ENCODE data around the gene ITGA11.

The ITGA11 gene

DNA sequence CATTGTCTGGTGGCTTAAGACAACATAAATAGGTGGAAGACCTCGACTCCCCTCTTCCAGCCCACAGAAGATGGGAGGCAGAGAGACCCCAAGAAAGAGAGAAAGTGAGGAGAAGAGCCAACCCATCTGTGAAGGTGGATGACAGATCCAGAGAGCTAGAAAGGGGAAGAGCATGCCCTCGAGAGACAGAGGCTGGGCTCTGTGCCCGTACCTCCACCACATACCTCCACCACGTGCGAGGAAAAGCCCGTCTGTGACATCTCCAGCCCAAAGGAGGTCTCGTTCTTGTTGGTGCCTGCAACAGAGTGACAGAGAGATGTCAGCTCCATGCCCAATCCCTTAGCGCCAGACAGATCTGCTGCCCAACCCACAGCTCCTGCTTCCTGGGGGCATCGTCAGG lies 83.4 kb downstream of the ITGA11 start:
- DNase-seq = no peak

DNA sequence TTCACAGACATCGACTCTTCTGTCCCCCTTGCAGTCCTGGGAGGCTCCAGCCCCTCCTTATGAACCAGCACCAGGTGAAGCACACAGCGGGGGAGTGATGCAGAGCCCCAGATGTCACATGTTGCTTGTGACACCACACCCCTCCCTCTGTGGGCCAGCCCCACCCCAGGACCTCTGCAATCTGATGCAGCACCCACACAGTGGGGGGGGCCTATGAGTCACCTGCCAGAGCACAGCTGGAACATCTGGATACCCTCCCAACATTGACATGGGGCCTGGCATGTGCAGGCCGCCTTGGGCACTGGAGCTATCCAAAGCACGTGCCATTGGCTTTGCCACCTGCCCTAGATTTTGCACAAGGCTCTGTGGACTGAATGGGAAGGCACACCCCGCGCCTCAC lies 83.9 kb downstream of the ITGA11 start:
- no peak for DNase-seq

DNA sequence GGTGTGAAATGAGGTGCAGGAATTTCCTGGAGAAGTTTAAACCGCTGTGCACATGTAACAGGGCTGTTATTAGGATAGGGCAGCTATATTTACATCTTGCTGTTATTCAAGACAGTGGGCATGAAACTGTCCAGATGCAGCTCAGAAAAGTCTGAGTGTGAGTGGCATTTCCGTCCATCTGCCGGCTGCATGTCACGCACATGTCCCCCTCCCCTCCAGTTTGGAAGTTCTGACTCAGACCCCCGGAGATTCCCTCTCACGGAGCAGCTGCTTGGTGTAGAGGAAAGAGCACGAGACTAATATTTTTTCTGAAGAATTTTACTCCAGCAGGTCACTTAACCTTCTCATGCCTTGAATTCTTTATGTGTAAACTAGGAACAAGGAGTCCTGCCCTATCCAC lies 84.6 kb downstream of the ITGA11 start:
- no peak for DNase-seq

DNA sequence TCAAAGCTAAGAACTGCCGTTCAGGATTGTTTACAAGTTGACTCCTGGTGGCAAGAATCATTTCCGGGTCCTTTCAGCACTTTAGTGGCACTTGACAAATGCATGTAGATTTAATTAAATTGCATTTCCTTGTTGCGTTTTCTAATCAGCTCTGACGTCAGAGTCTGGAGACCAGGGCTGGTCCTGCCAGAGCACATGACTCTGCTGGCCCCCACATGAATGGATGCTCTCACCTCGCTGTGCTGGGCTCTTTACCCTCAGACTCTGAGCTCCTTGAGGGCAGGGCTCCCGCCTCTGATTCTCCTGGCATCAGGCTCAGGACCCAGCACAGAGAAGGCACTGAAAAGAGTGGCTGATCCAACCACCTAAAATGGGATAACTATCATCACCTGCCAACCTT lies 85.0 kb downstream of the ITGA11 start:
- no peak for DNase-seq

DNA sequence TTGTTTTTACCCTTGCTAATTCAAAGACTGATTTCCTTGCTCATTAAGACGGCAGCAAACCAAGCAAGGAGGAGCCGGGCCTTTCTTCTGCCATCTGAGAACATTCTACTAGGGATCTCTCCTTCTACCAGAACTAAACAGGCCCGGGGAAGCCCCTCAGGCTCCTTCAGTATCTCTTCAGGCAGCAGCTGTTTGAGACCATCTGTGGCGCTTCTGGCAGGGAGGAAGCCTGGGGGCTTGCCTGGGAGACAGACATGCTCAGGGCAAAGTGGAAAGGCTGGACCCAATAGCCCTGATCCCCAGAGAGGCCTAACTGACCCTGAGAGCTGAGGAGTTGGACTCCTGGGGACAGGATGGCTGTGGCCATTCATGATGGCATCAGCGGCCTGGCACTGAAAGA lies 86.5 kb downstream of the ITGA11 start:
- no peak for DNase-seq

DNA sequence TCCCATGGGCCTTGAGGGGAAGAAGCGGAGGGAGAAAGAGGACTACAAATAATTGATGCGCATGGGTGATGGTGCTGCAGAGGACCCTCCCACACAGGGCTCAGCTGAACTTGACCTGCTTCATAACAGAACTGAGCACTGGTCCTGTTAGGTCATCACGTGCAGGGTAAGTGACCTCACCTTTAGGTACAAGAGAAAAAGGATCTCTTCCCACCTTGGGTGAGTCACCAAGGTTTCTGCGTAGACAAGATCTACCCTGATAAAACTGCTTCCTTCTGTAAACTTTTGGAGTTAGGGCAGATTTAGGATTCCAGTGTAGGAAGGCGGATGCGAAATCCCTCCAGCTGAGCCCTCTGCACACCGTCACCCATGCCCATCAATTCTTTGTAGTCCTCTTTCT lies 87.4 kb downstream of the ITGA11 start:
- DNase-seq = no peak

DNA sequence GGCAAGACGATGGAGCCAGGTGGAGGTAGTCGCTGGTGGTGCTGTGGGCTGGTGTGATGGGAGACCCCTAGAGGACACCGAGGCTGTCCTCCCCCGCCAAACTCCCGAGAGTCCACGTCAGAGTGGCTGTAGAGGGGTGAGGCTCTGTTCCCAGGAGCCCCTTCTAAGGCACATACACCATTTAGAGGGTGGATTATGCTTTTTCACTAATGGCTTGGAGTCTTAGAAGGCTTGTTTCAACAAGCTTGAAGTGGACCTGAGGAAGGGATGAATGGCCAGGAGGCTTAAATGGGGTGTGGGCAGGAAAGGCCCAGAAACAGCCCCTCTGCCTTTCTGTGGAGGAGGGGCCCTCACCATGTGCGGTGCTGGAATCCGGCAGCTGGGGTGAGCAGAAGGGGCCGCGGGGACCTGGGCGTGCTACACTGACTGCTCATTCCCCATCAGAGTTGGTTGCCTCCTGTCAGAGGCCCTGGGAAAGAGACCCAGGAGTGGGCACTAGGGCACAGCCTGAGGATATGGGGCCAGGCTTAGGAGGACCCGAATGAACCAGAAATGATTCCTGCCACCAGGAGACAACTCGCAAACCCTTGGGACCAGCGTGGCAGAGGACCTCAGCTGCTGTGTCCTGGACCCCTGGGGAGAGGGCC lies 88.3 kb downstream of the ITGA11 start:
- no peak for DNase-seq

DNA sequence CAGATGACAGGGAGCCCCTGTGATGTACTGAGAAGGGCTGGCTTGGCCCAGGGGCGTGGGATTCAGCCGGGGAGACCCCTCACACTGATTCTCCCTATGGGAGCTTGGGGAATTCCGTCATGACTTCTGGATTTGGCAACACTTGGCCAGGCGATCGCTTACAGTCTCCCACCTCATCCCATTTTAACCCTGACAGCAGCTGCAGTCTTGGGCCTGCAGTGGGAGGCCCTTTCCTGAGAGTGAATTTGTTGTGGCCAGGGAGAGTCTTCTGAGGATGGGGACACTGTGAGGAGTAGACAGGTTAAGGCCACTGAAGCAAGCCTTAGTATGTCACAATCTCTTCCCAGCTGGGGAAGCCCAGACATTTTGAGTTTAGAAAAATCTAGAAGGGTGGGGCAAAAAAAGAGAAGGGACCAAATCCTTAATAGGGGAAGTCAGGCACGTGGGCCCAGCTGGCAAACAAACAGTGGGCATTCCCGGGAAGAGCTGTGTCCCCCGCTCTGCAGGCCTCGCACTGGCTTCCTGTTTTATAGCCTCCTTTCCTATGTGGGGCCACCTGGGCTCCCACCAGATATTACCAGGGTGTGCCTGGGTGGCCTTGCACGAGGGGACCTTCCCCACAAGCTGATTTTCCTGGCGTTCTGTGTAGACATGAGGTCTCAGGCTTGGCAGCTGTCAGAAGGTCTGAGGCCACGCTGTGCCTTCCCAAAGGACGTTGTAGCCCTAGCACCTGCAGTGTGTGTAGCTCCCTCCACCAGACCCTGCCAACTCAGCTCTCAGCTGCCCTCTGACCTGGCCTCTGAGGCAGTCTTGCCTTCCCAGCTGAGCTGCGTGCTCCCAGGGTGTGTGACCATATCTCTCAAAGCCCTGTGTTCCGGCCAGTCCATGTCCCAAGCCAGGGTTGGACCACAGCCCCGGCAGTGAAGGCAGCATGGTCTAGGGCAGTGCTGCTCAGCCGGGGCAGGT lies 89.9 kb downstream of the ITGA11 start:
- DNase-seq = no peak

DNA sequence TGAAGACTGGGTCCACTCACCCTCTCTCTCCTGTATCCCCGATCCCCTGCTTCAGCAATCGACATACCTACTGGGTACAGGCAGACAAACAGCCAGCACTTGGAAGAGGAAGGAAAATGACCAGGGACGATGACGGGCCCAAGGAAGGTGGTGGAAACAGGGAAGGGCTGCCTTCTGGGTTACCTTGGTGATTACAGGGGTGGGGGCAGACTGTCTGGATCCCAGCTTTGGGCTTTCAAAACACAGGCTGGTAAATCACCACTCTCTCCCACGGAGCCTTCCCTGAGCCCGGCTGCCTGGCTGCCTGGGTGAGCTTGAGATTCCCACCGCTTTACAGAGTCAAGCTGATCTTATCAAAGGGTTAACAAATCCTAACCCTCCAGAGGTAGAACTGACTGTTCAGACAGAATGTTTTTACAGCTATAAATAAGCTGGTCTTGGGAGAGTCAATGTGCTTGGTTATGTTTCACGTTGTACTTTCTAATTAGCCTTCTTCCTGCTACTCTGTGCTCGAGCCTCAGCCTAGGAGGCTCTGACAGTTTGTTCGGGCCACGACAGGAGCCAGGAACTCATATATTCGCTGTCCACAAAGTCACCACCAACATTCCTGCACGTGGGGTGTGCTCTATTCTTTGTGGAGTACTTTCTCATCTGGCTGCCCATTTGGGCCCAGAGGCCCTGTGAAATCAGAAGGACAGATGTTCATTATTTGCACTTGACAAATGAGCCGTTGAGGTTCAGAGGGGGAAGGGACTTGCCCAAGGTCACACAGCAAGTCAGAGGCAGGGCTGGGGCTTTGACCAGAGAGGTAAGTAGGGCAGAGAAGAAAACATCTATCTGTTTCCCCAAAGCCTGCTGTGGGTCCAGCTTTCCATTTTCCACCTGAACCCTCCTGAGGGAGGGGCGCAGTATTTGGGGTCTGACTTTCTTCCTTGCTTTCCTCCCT lies 91.0 kb downstream of the ITGA11 start:
- DNase-seq = no peak

DNA sequence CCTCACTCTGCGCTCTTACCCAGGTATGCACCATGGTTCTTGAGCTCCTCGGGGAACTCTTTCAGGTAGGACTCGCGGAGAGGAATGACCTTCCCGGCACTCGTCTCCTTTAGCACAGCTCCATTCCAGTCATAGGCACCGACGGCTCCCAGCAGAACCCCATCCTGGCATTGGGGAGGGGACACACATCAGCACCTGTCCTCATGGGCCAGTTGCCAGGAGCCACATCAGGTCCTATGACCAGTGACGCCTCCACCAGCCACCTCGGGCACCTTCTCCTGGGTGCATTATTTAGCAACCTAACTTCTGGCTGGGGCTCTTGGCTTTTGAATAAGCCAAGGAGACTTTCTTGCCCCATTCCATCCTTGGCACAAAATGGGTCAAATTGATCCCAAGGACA lies 92.5 kb downstream of the ITGA11 start:
- DNase-seq = no peak

DNA sequence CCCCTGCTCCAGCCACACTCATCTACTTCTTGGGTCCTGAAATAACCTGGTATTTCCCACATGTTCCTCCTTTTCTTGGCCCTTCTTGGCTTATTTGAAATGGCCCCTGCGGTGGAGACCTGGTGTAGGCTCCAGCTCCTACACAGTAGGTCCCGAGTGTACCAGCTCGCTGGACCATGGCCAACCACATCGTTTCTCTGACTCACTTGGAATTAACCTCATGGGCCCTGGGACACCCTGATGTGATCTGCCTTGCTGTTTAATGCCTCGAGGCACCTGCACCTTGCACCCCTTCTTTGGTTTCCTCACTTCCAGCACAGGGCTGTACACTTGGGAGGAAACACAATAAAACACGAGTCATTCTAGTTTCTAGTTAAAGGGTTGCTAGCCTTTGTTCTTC lies 94.1 kb downstream of the ITGA11 start:
- no peak for DNase-seq

DNA sequence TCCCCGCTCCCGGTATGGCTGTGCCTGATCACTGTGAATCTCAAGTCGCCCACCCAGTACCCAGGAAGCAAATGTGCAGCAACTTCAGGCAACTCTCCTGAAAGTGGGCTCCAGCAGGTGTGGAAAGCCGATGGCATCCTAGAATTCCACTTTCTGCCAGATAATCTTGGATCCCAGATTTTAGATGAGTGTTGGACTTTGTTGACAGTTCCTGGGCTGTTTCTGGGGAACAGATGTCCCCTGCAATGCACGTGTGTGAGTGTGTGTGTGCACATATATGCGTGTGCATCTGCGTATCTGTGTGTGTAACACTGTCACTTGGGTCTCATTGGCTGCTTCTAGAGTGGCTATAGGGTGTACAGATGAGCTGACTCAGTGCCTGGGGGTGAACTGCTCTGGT lies 95.4 kb downstream of the ITGA11 start:
- DNase-seq = no peak

DNA sequence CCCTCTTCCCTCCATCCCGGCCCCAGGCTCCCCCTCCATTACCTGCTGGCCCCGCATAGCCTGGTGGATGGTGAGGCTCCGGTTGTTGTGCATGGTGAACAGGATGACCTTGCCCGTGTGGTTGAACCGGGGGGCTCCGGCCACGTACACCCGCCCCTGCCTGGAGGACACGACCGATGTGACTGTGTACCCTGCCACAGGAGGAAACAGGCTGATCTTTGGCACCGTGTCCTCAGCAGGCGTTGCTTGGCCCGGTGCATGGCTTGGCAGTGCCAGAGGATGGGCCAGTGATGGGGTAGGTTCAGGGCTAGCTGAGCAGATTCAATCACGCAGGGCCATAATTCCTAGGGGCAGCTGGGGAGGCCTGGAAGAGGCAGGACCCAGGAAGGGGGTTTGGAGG lies 96.3 kb downstream of the ITGA11 start:
- DNase-seq = no peak

DNA sequence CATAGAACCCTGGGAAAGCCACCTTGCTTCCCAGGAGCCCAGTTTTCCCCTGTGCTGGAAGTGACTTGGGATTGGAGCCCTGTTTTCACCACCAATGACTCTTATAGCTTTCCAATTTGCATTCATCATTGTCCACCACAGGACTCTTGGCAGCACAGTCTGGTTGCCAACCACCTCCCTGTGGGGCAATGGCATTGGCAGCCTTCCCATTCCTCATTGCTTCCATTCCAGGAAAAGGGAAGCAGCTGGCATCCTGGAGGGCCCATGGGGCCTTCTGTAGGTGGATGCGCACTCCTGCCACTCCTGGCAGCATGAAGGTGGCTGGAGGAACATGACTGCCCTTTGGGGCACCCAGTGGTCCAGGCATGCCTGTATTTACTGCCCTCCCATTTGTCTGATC lies 96.7 kb downstream of the ITGA11 start:
- DNase-seq = no peak

DNA sequence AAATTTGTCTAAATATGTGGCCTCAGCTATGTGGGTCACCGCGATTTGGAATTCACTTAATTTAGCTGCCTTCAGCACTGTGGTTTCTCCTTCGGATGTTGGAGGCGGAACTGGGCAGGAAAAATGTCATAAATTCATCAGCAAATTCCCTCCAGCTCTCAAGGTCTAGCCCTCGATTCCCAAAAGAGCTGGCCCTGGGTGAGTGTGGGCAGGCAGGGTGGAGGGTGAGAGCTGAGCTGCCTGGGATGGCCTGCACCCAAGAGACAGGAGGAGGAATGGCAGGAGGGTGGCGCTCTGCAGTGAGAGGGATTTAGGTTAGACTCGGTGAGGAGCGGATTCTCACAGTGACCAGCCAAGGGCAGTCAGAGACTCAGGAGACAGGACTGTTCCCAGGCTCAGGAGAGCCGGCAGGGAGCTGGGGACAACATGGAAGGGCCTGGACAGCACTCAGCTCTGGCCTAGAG lies 97.3 kb downstream of the ITGA11 start:
- DNase-seq = no peak

DNA sequence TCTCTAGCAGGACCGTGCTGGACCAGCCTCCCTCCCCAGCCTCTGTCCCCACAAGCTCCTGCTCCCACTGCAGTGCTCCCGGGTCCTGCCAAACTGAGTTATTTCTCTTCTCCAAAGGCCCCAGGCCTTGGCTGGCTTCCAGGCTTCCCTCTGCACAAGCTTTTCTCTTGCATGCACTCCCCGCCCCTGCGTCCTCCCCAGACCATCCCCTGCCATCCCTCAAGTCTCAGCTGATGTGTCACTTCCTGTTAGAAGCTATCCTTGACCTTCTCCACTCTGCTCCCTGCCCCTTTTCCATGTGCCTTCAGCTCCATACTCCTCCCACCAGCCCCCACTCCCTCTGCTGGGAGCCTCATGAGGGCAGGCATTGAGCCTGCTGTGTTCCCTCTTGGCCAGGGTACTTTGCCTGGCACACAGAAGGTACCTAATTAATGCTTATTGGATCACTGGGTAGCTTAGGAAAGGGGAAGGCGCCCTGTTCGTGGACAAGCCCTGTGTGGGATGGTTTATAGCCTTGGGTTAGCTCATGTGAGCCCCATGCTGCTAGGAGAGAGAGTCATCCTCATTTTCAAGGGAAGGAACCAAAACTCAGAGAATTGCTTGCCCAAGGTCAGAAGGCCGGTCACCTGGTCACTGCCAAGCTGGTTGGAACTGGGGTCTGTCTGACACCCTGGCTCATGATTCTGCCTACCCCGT lies 98.0 kb downstream of the ITGA11 start:
- no peak for DNase-seq

DNA sequence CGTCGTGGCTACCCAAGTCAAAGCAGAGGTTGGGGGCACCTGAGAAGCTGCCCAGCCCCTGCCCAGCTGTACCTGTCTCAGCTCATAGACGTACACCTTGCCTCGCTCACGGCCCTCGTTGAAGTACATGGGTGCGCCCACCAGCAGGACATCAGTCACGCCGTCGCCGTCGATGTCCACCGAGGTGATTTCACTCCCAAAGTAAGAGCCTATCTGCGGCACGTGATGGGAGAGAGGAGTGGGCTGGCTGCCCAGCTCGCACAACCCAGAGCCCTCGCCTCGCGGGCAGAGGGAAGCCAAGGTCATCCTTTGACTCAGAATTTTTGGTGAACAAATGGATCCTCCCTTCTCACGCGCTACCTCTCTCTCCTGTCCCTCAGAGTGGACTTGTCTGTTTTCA lies 99.7 kb downstream of the ITGA11 start:
- DNase-seq = no peak

DNA sequence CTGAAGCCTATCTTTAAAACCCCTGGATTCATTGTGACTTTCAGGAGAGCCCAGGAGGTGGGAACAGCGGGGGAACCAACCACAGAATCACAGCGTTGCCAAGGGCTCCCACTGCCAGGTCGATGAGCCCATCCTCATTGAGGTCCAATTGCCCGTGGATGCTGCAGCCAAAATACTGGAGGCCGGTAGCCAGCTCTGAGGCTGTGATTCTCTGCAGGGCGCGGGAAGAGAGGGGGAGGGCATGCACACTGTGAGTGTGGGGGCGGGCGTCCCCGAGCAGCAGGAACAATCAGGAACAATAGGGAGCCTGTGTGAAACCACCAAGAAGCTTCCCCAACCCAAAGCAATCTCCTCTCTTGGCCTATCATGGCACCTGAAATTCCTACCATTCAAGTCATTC lies 101.1 kb downstream of the ITGA11 start:
- no peak for DNase-seq

DNA sequence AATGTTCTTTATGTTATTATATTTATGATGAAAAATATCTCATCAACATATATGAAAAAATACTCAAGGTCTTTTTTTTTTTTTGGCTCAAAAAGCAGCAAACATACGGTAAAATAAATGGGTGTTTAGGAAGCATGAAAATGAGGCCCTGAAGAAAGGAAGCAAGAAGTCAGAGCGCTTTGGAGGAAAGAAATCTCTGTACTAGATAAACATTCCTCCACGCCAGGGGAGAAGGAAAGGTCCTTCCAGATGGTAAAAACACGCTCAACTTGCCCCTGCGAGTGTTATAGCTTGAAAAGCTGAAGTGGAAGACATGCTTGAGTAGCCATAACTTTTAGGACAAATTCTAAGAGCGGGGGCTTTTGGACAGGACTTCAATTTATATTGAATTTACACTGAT lies 101.5 kb downstream of the ITGA11 start:
- DNase-seq = no peak

DNA sequence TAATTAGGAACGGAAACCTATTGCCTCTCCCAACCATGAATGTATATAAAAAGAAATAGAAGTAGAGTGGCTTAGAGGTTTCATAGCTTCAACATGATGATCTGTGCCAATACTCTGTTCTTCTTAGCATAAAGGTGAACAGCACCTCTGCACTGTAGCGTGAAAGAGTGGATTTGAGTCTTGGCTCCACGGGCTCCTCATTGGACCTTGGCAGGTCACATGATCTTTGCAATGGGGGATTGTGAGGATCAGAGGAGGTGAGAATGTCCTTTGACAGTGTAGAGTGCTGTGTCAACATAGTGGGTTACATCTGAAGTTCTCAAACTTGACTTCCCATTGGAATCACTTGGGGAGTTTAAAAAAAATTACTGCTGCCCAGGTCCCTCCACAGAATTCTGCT lies 103.0 kb downstream of the ITGA11 start:
- DNase-seq = no peak

DNA sequence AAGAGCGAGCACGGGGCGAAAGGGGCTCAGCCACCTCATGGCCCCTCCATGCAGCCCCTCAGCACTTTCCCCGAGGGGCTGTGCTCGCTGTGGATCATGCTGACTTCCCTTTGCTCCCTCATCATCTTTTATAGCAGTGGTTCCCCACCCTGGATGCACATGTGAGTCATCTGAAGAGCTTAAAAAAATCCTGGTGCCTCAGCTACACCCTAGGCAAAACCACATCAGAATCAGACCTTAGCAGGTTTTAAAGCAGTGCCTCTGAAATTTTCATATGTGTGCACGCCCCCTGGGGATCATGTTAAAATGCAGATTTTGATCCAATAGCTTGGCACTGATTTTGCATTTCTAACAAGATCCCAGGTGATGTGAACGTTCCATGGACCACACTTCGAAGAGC lies 103.5 kb downstream of the ITGA11 start:
- no peak for DNase-seq

DNA sequence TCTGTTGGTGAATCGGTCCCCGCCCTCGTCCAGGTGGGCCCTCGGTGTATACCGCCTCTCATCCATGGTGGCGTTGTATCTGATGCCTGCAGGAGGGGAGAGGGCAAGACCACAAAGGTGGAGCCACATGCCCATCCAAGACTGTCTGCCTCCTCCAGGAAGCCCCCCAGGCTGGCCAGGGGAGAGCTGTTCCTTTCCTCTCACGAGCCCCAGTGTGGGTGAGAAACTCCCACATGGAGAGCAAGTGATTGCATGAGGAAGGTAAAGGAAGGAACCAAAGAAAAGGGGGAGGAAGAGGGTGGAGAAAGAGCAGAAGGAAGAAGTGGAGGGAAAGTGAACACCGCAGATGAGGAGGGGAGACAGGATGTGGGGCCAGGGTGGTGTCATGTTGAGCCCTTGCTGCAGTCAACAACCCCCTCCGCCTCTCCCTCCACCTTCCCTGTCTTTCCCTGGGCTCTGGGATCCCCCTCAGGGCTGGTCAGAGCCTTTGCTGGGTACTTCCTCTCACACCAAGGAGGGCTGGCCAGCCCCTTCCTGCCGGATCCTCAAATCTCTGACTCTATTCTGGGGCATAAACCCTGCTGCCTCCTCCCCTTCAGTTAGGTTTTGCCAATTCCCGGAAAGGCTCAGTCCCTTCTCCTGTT lies 105.1 kb downstream of the ITGA11 start:
- no peak for DNase-seq
